ENCODE measurements around the gene C22orf15.

- TF ChIP-seq POLR2A (IDR thresholded peaks at IDR 0.05) (no peak), CTCF (IDR thresholded peaks at IDR 0.05) (no peak)
Measured at GRCh38 chr22:23744001-23744400, 18.8 kb upstream of the C22orf15 start.
